Chondrocyte (in vitro differentiated cells): ENCODE data around the gene PLS3. TPM values are rescaled to one million over a fixed set of nuclear protein-coding genes. Genes with fewer than 3 reads are reported as not detected.
"Not testable (repeated sequence)": the region's sequence is repeated elsewhere in the genome, so short reads cannot be mapped to it uniquely, and the experiment has no call there.

Experiments
- DNase-seq: peaks from one replicate; pipeline ENCODE4 v3.0.0; 2021; ENCODE audit warnings: mixed read lengths, low spot score
- H3K27ac Mint-ChIP-seq: one replicate; pipeline ENCODE4 v1.8.0; 2021; ENCODE audit warnings: mild to moderate bottlenecking, moderate library complexity, mixed read lengths; ENCODE audit not compliant: unreplicated experiment
- H3K27me3 Mint-ChIP-seq: 2 replicates; pipeline ENCODE4 v1.8.0; 2021; ENCODE audit warnings: low read depth, mixed read lengths
- H3K36me3 Mint-ChIP-seq: 2 replicates; pipeline ENCODE4 v1.8.0; 2021; ENCODE audit warnings: low read depth, mixed read lengths
- H3K4me1 Mint-ChIP-seq: 2 replicates; pipeline ENCODE4 v1.8.0; 2021; ENCODE audit warnings: low read depth, mild to moderate bottlenecking, mixed read lengths
- H3K4me3 Mint-ChIP-seq: one replicate; pipeline ENCODE4 v1.8.0; 2021; ENCODE audit warnings: mild to moderate bottlenecking, moderate library complexity, mixed read lengths; ENCODE audit not compliant: unreplicated experiment
- H3K9me3 Mint-ChIP-seq: 2 replicates; pipeline ENCODE4 v1.8.0; 2021; ENCODE audit warnings: low read depth, mixed read lengths
- total RNA-seq: library from RNA; stranded (reverse); gene quantifications from 3 replicates; pipeline ENCODE4 v1.2.1, GENCODE V29; 2021
- TF ChIP-seq, protein P1 (sequence below): fragments of 200-600 bp; sonication (generic); IDR thresholded peaks from 2 replicates; pipeline ENCODE4 v1.5.0; 2021; ENCODE audit warnings: antibody characterized with exemption, mild to moderate bottlenecking, moderate library complexity

The PLS3 gene
- total RNA-seq, 1 donor from 2014 or later: 660 TPM

DNA sequence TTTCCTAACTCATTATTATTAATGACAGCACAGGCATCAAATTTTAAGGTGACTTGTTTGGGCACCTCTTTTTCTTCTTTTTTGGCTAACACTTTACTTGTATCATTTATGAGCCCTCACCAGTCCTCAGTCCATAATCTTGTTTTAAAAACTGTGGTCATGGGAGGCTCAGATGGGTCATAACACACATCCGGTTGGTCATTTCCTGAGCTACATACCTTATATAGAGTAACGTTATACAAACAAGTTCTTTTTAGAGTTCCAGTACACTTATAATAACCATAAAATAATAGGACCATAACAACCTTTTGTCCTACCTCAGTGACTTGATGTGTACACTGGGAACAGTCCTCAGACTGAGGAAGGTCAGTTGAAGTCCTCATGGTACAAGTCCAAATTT, 21.1 kb upstream of the PLS3 start:
- Mint-ChIP-seq H3K9me3 (no peaks in the 10 kb centered on the region), H3K27ac (no peak overlapping the region), H3K4me1 (peaks cover 20% of the 10 kb centered on the region), H3K4me3 (no peak overlapping the region), H3K27me3 (no peaks in the 10 kb centered on the region), H3K36me3 (no peaks in the 10 kb centered on the region)
- DNase-seq: no peak
- TF ChIP-seq, protein P1, sequence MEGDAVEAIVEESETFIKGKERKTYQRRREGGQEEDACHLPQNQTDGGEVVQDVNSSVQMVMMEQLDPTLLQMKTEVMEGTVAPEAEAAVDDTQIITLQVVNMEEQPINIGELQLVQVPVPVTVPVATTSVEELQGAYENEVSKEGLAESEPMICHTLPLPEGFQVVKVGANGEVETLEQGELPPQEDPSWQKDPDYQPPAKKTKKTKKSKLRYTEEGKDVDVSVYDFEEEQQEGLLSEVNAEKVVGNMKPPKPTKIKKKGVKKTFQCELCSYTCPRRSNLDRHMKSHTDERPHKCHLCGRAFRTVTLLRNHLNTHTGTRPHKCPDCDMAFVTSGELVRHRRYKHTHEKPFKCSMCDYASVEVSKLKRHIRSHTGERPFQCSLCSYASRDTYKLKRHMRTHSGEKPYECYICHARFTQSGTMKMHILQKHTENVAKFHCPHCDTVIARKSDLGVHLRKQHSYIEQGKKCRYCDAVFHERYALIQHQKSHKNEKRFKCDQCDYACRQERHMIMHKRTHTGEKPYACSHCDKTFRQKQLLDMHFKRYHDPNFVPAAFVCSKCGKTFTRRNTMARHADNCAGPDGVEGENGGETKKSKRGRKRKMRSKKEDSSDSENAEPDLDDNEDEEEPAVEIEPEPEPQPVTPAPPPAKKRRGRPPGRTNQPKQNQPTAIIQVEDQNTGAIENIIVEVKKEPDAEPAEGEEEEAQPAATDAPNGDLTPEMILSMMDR: no peak

- DNase-seq, H3K9me3 Mint-ChIP-seq, H3K4me3 Mint-ChIP-seq, H3K36me3 Mint-ChIP-seq, H3K27ac Mint-ChIP-seq, H3K27me3 Mint-ChIP-seq: not testable (repeated sequence)
- H3K4me1 Mint-ChIP-seq: peaks cover 12% of the 10 kb centered on the region
Observed at GRCh38 chrX:115541045-115541444, 19.9 kb upstream of the PLS3 start.

DNA sequence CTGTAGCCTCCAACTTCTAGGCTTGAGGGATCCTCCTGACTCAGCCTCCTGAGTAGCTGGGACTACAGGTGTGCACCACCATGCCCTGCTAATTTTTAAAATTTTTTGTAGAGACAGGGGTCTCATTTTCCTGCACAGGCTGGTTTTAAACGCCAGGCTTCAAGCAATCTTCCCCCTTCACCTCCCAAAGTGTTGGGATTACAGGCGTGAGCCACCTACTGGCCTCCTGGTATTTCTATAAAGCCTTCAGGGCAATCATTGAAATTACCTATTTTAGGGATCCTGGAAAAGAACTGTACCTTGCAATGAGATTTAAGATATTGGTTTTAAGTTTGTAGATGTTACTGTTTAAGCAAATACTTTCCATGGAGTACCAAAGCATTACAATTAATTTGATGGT, 13.5 kb upstream of the PLS3 start:
- H3K9me3 Mint-ChIP-seq: no peaks in the 10 kb centered on the region
- no peak for DNase-seq
- TF ChIP-seq, protein P1: peak; percentile 59
- H3K27me3 Mint-ChIP-seq: no peaks in the 10 kb centered on the region
- no peak overlapping the region for H3K4me3 Mint-ChIP-seq
- no peaks in the 10 kb centered on the region for H3K4me1 Mint-ChIP-seq
- no peak overlapping the region for H3K27ac Mint-ChIP-seq
- no peaks in the 10 kb centered on the region for H3K36me3 Mint-ChIP-seq

GRCh38 chrX:115549008-115549407, 12.0 kb upstream of the PLS3 start:
- DNase-seq: no peak
- Mint-ChIP-seq H3K4me1 (no peaks in the 10 kb centered on the region), H3K4me3 (no peak overlapping the region), H3K36me3 (no peaks in the 10 kb centered on the region), H3K27me3 (no peaks in the 10 kb centered on the region), H3K9me3 (no peaks in the 10 kb centered on the region), H3K27ac (no peak overlapping the region)
- TF ChIP-seq, protein P1: no peak

DNA sequence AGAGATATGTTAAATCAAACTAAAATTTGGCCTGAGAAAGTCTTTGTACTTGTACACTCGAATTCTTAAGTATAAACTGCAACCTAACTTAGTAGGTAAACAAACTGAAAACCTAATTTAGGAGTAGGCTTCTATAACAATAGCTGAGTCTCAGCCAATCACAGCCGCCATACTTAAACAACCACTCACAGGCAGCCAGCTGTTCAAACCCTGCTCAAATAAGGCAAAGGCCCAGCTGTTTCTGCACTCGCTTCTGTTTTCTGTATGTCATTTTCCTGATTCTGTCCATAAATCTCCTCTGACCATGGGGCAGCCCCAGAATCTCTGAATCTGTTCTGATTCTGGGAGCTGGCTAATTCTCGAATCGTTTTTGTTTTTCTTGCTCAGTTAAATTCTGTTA, 7.8 kb upstream of the PLS3 start:
- Mint-ChIP-seq H3K27me3 (no peaks in the 10 kb centered on the region), H3K9me3 (no peaks in the 10 kb centered on the region), H3K4me3 (no peak overlapping the region), H3K36me3 (no peaks in the 10 kb centered on the region), H3K27ac (no peak overlapping the region), H3K4me1 (no peaks in the 10 kb centered on the region)
- no peak for DNase-seq
- TF ChIP-seq, protein P1: no peak

DNA sequence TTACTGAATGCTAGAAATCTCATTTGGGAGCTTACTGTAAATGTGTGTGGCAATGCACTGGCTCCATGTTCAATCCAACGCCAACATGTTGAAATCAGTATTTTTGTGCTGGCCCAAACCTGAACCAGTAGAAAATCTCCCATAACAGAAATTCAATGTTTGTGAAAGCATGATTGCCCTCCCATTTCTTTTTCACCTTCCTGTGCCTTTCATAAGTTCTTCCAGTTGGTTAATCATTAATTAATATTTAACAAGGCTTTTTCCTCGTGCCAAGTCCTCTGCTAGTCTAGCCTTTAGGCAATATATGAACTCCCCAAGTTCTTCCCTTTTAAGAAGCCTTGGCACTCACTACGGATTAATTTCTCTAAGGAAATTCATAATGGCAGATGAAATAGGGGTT, 1.3 kb upstream of the PLS3 start:
- TF ChIP-seq, protein P1: no peak
- no peak for DNase-seq
- Mint-ChIP-seq H3K27ac (peak overlapping the region; percentile 99), H3K36me3 (peaks cover 2% of the 10 kb centered on the region), H3K4me3 (no peak overlapping the region), H3K9me3 (no peaks in the 10 kb centered on the region), H3K27me3 (no peaks in the 10 kb centered on the region), H3K4me1 (peaks cover 37% of the 10 kb centered on the region)
